Gastroesophageal sphincter (tissue), 3 donors: ENCODE measurements around the gene NAAA.

ENCODE experiments used
- EP300 ChIP-seq: sonication (generic); formaldehyde crosslinking; IDR thresholded peaks from one replicate; pipeline ENCODE4 v1.6.1; 2017; ENCODE audit warnings: antibody characterized with exemption, mild to moderate bottlenecking
- POLR2A ChIP-seq, 2 donors: fragments of 450-650 bp; IDR thresholded peaks; one replicate each; pipeline ENCODE4 v1.6.1; 2017; ENCODE audit warnings: antibody characterized with exemption in 2 of 2, mild to moderate bottlenecking in 2 of 2, moderate library complexity in 1 of 2
- TF ChIP-seq, protein P1 (sequence below), 4 experiments: fragments of 200-600 bp in 2 of 4; fragments of 450-650 bp in 2 of 4; sonication (generic) in 1 of 4; IDR thresholded peaks; one replicate each; pipeline ENCODE4 v1.5.1; 2017 to 2019; ENCODE audit warnings: antibody characterized with exemption in 4 of 4, mild to moderate bottlenecking in 2 of 4, moderate library complexity in 2 of 4

DNA sequence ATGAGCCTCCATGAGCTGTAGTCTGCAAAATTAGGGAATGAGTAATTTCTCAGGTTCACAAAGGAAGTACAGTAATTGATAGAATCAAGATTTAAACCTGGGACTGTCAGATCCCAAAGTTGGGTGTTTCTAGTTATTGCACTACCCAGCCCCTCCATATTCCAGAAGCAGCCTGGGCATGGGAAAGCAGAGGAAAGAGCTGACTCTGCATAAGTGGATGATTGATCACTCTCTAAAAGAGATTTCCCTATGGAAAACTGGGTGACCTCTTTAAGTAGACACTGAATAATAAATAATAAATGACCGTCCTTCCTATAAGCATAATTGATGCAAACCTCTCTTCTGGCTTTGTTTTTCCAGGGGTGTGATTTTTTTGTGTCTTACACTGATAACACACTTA, 5.2 kb downstream of the NAAA start:
- TF ChIP-seq POLR2A (IDR thresholded peaks at IDR 0.05), result no peak
- TF ChIP-seq, protein P1, sequence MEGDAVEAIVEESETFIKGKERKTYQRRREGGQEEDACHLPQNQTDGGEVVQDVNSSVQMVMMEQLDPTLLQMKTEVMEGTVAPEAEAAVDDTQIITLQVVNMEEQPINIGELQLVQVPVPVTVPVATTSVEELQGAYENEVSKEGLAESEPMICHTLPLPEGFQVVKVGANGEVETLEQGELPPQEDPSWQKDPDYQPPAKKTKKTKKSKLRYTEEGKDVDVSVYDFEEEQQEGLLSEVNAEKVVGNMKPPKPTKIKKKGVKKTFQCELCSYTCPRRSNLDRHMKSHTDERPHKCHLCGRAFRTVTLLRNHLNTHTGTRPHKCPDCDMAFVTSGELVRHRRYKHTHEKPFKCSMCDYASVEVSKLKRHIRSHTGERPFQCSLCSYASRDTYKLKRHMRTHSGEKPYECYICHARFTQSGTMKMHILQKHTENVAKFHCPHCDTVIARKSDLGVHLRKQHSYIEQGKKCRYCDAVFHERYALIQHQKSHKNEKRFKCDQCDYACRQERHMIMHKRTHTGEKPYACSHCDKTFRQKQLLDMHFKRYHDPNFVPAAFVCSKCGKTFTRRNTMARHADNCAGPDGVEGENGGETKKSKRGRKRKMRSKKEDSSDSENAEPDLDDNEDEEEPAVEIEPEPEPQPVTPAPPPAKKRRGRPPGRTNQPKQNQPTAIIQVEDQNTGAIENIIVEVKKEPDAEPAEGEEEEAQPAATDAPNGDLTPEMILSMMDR (IDR thresholded peaks at IDR 0.05), result no peak
- no peak for TF ChIP-seq EP300
